Thyroid gland (tissue), 4 donors: ENCODE data around the gene HECW1. TPM values are rescaled to one million over a fixed set of nuclear protein-coding genes. Genes with fewer than 3 reads are reported as not detected.

ENCODE experiments used
- DNase-seq, 2 donors: peaks; one replicate each; pipeline ENCODE4 v3.0.0-alpha.2; 2019
- H3K27ac ChIP-seq, 3 donors: fragments of 200-600 bp; sonication (generic); 1 replicate in 2 of 3; 2 replicates in 1 of 3; pipeline ENCODE4 v1.5.1; 2016 to 2019; ENCODE audit warnings: mild to moderate bottlenecking in 1 of 3, moderate library complexity in 1 of 3
- H3K27me3 ChIP-seq: fragments of 200-600 bp; sonication (generic); one replicate; pipeline ENCODE4 v1.5.1; 2019
- H3K36me3 ChIP-seq, 2 donors: fragments of 200-600 bp; sonication (generic); one replicate each; pipeline ENCODE4 v1.5.1; 2016 to 2019
- H3K4me1 ChIP-seq, 2 donors: fragments of 200-600 bp; sonication (generic); one replicate each; pipeline ENCODE4 v1.5.1; 2017 to 2019
- H3K4me3 ChIP-seq, 3 donors: fragments of 200-600 bp; sonication (generic); replicated peaks in 1 of 3; 1 replicate in 2 of 3; 2 replicates in 1 of 3; pipeline ENCODE4 v1.5.1; 2016; ENCODE audit warnings: mild to moderate bottlenecking in 1 of 3
- H3K9me3 ChIP-seq: fragments of 200-600 bp; sonication (generic); one replicate; pipeline ENCODE4 v1.5.1; 2017
- POLR2A ChIP-seq, 2 donors: fragments of 450-650 bp; IDR thresholded peaks; one replicate each; pipeline ENCODE4 v1.6.1; 2017; ENCODE audit warnings: antibody characterized with exemption in 2 of 2, mild to moderate bottlenecking in 2 of 2, moderate library complexity in 1 of 2
- WGBS, 2 donors: methylation state at CpG; one replicate each; pipeline ENCODE4 v1.1.5; 2017; 5-methylcytosine and 5-hydroxymethylcytosine counted together
- intact Hi-C: fragments of 100-400 bp; cut with DNase I; formaldehyde crosslinking; loops from one replicate; pipeline ENCODE4 v1.15.1; 2023
- total RNA-seq, 4 donors: library from RNA; depleted of rRNA; stranded (reverse); fragments of >200 nt; gene quantifications; one replicate each; pipeline ENCODE4 v1.2.3, GENCODE V29; 2016
- TF ChIP-seq, protein P1 (sequence below), 6 experiments: fragments of 200-600 bp in 3 of 6; fragments of 450-650 bp in 3 of 6; sonication (generic) in 3 of 6; IDR thresholded peaks; one replicate each; pipeline ENCODE4 v1.5.1; 2016 to 2019; ENCODE audit warnings: antibody characterized with exemption in 6 of 6, mild to moderate bottlenecking in 2 of 6, inconsistent platforms in 1 of 6, moderate library complexity in 1 of 6

The HECW1 gene
- total RNA-seq, 4 donors from 2014 or later = 0.67 to 4.7 (median 2.3) TPM

- Histone ChIP-seq H3K27ac (no peak overlapping the region), H3K36me3 (no peaks in the 10 kb centered on the region), H3K4me3 (no peak overlapping the region), H3K9me3 (no peaks in the 10 kb centered on the region), H3K27me3 (no peaks in the 10 kb centered on the region), H3K4me1 (no peaks in the 10 kb centered on the region)
- 75 to 87% methylated on average over 7 of the region's 7 CpGs for WGBS, 2 donors
- no peak for DNase-seq
- TF ChIP-seq, protein P1, sequence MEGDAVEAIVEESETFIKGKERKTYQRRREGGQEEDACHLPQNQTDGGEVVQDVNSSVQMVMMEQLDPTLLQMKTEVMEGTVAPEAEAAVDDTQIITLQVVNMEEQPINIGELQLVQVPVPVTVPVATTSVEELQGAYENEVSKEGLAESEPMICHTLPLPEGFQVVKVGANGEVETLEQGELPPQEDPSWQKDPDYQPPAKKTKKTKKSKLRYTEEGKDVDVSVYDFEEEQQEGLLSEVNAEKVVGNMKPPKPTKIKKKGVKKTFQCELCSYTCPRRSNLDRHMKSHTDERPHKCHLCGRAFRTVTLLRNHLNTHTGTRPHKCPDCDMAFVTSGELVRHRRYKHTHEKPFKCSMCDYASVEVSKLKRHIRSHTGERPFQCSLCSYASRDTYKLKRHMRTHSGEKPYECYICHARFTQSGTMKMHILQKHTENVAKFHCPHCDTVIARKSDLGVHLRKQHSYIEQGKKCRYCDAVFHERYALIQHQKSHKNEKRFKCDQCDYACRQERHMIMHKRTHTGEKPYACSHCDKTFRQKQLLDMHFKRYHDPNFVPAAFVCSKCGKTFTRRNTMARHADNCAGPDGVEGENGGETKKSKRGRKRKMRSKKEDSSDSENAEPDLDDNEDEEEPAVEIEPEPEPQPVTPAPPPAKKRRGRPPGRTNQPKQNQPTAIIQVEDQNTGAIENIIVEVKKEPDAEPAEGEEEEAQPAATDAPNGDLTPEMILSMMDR (IDR thresholded peaks at IDR 0.05) = no peak
- no peak for TF ChIP-seq POLR2A (IDR thresholded peaks at IDR 0.05)
- intact Hi-C loops = no loop called here
Observed at GRCh38 chr7:43314379-43315158, 202.1 kb downstream of the HECW1 start.

GRCh38 chr7:43317075-43317474 is 204.6 kb downstream of the HECW1 start:
- Histone ChIP-seq H3K4me1 (no peaks in the 10 kb centered on the region), H3K36me3 (no peaks in the 10 kb centered on the region), H3K27ac (no peak overlapping the region), H3K27me3 (no peaks in the 10 kb centered on the region), H3K9me3 (no peaks in the 10 kb centered on the region), H3K4me3 (no peak overlapping the region)
- no peak for TF ChIP-seq POLR2A (IDR thresholded peaks at IDR 0.05)
- TF ChIP-seq, protein P1 (IDR thresholded peaks at IDR 0.05) = no peak
- intact Hi-C loops = no loop called here
- 66 to 78% methylated on average over 4 to 6 of the region's 6 CpGs for WGBS, 2 donors
- DNase-seq = no peak

DNA sequence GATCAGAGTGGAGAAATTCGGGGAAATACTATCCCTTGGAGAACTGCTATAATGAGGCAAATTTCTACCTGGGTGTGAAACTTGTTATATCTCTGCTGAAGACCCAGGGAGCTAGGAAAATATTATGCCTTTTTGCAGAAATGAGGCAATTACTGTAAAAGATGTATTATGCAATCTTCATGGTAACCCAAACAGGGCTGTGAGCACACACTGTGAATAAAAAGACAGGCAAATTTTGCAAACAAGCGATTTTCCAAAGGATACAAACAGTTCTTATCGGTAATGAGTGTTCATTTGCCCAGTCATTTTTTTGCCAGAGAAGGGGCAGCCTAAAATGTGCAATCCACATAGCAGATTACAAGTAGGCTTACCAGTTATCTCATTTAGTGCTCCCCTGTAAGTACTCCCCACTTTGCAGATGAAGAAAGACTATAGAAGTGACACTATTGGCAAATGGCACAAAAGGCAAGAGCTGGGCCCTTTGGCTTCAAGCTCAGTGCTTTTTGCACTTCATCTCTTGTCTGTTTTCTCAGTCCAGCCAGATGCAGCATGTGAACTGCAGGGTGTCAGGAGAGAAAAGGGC is 205.8 kb downstream of the HECW1 start:
- H3K27me3 ChIP-seq = no peaks in the 10 kb centered on the region
- intact Hi-C loops = no loop called here
- no peaks in the 10 kb centered on the region for H3K9me3 ChIP-seq
- H3K27ac ChIP-seq = no peak overlapping the region
- TF ChIP-seq, protein P1 (IDR thresholded peaks at IDR 0.05) = no peak
- no peak for TF ChIP-seq POLR2A (IDR thresholded peaks at IDR 0.05)
- no peaks in the 10 kb centered on the region for H3K36me3 ChIP-seq
- DNase-seq = no peak
- H3K4me1 ChIP-seq = no peaks in the 10 kb centered on the region
- H3K4me3 ChIP-seq = no peak overlapping the region
- 78 to 83% methylated on average over 3 of the region's 3 CpGs for WGBS, 2 donors

DNA sequence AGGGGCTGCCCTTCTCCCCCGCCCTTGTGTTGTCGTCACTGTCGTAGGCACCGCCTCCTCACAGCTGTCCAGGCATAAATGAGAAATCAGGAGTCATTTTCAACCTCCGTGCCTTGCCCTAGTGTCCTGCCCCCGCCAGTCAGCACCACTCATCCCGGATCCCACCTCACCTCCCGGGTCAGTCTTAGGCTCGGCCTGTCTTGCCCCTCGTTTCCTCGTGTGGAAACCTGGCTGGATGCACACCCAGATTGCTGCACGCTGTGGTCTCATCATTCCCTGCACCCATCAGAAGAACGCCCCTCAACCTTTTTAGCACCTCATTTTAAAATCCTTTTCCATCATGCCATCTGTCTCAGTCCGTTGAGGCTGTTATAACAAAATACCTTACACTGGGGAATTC is 213.1 kb downstream of the HECW1 start:
- TF ChIP-seq, protein P1 (IDR thresholded peaks at IDR 0.05) = no peak
- no peak for TF ChIP-seq POLR2A (IDR thresholded peaks at IDR 0.05)
- 86 to 91% methylated on average over 14 of the region's 14 CpGs for WGBS, 2 donors
- H3K4me3 ChIP-seq = no peak overlapping the region
- no peak for DNase-seq
- no peaks in the 10 kb centered on the region for H3K36me3 ChIP-seq
- no peaks in the 10 kb centered on the region for H3K9me3 ChIP-seq
- intact Hi-C loops = no loop called here
- no peak overlapping the region for H3K27ac ChIP-seq
- H3K4me1 ChIP-seq = no peaks in the 10 kb centered on the region
- no peaks in the 10 kb centered on the region for H3K27me3 ChIP-seq

GRCh38 chr7:43328336-43328735 is 215.9 kb downstream of the HECW1 start:
- H3K36me3 ChIP-seq = no peaks in the 10 kb centered on the region
- no peak overlapping the region for H3K4me3 ChIP-seq
- no peaks in the 10 kb centered on the region for H3K4me1 ChIP-seq
- WGBS, 2 donors = 78 to 90% methylated on average over 9 of the region's 9 CpGs
- H3K27me3 ChIP-seq = no peaks in the 10 kb centered on the region
- no peak overlapping the region for H3K27ac ChIP-seq
- intact Hi-C loops = no loop called here
- no peak for TF ChIP-seq POLR2A (IDR thresholded peaks at IDR 0.05)
- TF ChIP-seq, protein P1 (IDR thresholded peaks at IDR 0.05) = no peak
- no peaks in the 10 kb centered on the region for H3K9me3 ChIP-seq
- DNase-seq = no peak
